ENCODE data around the gene ABHD1.

GRCh38 chr2:27085673-27086089 lies 37.9 kb upstream of the ABHD1 start:
- TF ChIP-seq, protein P1, sequence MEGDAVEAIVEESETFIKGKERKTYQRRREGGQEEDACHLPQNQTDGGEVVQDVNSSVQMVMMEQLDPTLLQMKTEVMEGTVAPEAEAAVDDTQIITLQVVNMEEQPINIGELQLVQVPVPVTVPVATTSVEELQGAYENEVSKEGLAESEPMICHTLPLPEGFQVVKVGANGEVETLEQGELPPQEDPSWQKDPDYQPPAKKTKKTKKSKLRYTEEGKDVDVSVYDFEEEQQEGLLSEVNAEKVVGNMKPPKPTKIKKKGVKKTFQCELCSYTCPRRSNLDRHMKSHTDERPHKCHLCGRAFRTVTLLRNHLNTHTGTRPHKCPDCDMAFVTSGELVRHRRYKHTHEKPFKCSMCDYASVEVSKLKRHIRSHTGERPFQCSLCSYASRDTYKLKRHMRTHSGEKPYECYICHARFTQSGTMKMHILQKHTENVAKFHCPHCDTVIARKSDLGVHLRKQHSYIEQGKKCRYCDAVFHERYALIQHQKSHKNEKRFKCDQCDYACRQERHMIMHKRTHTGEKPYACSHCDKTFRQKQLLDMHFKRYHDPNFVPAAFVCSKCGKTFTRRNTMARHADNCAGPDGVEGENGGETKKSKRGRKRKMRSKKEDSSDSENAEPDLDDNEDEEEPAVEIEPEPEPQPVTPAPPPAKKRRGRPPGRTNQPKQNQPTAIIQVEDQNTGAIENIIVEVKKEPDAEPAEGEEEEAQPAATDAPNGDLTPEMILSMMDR (conservative IDR thresholded peaks at IDR 0.05; ENCODE audit: low read length): peak; percentile 42
- TF ChIP-seq EZH2phosphoT487 (IDR thresholded peaks at IDR 0.05; ENCODE audit: borderline replicate concordance): no peak

Data from Loucy (cell line).